Neural cell (in vitro differentiated cells): ENCODE results near the gene PSENEN. TPM values are rescaled to one million over a fixed set of nuclear protein-coding genes. Genes with fewer than 3 reads are reported as not detected.

Experiments used
- H2AFZ ChIP-seq: fragments of 200-600, 300-800 bp; sonication (generic), shearing (Covaris generic); 2 replicates; pipeline ENCODE4 v1.6.0; 2014; ENCODE audit warnings: low read depth, mild to moderate bottlenecking, antibody characterized with exemption, low read length, moderate library complexity
- H3F3A ChIP-seq: fragments of 200-600 bp; shearing (Covaris generic); 2 replicates; pipeline ENCODE4 v1.6.1; 2016; ENCODE audit warnings: mild to moderate bottlenecking, moderate library complexity, mixed read lengths, antibody characterized with exemption, low read length; ENCODE audit not compliant: insufficient read depth, poor library complexity, severe bottlenecking
- H3K27ac ChIP-seq: fragments of 200-600, 300-800 bp; sonication (generic), shearing (Covaris generic); 2 replicates; pipeline ENCODE4 v1.5.1; 2014; ENCODE audit warnings: mild to moderate bottlenecking, low read length, moderate library complexity
- H3K27me3 ChIP-seq: fragments of 300-800, 200-600 bp; sonication (generic), shearing (Covaris generic); 2 replicates; pipeline ENCODE4 v1.6.0; 2014; ENCODE audit warnings: mild to moderate bottlenecking, low read depth, low read length, moderate library complexity; ENCODE audit not compliant: insufficient read depth
- H3K36me3 ChIP-seq: fragments of 300-800, 200-600 bp; sonication (generic), shearing (Covaris generic); 2 replicates; pipeline ENCODE4 v1.5.1; 2014; ENCODE audit warnings: mild to moderate bottlenecking, antibody characterized with exemption, low read length, moderate library complexity; ENCODE audit not compliant: insufficient read depth
- H3K4me2 ChIP-seq: fragments of 300-800, 200-600 bp; sonication (generic), shearing (Covaris generic); 2 replicates; pipeline ENCODE4 v1.6.0; 2014; ENCODE audit warnings: mild to moderate bottlenecking, low read length
- H3K4me3 ChIP-seq: fragments of 300-800, 200-600 bp; sonication (generic), shearing (Covaris generic); 2 replicates; pipeline ENCODE4 v1.5.1; 2014; ENCODE audit warnings: mild to moderate bottlenecking, low read length, moderate library complexity
- H3K79me2 ChIP-seq: fragments of 200-600 bp; shearing (Covaris generic); replicated peaks from 2 replicates; pipeline ENCODE4 v1.6.0; 2014; ENCODE audit warnings: mild to moderate bottlenecking, low read length, moderate library complexity; ENCODE audit not compliant: insufficient read depth
- H3K9ac ChIP-seq: fragments of 300-800, 200-600 bp; sonication (generic), shearing (Covaris generic); 2 replicates; pipeline ENCODE4 v1.6.1; 2016; ENCODE audit warnings: mild to moderate bottlenecking, low read length, mixed read lengths
- H3K9me2 ChIP-seq: fragments of 200-600 bp; shearing (Covaris generic); 2 replicates; pipeline ENCODE4 v1.6.1; 2016; ENCODE audit warnings: mild to moderate bottlenecking, low read length, mixed read lengths; ENCODE audit not compliant: insufficient read depth
- H3K9me3 ChIP-seq: fragments of 200-600, 300-800 bp; sonication (generic), shearing (Covaris generic); 2 replicates; pipeline ENCODE4 v1.6.1; 2016; ENCODE audit warnings: mild to moderate bottlenecking, mixed run types, low read length, moderate library complexity, mixed read lengths
- H4K20me1 ChIP-seq: fragments of 200-600 bp; shearing (Covaris generic); 2 replicates; pipeline ENCODE4 v1.6.1; 2016; ENCODE audit warnings: mild to moderate bottlenecking, mixed run types; ENCODE audit not compliant: insufficient read depth
- EP300 ChIP-seq: fragments of 450-650 bp; conservative IDR thresholded peaks from 2 replicates; pipeline ENCODE4 v1.6.1; 2014; ENCODE audit warnings: antibody characterized with exemption, mild to moderate bottlenecking, moderate library complexity; ENCODE audit not compliant: poor library complexity, severe bottlenecking
- EZH2 ChIP-seq: fragments of 200-600, 300-800 bp; shearing (Covaris generic), sonication (generic); IDR thresholded peaks from 2 replicates; pipeline ENCODE4 v1.6.1; 2014; ENCODE audit warnings: antibody characterized with exemption, low read length, borderline replicate concordance, mild to moderate bottlenecking; ENCODE audit not compliant: insufficient read depth, poor library complexity, severe bottlenecking
- MXI1 ChIP-seq: fragments of 450-650 bp; conservative IDR thresholded peaks from 2 replicates; pipeline ENCODE4 v1.6.1; 2014; ENCODE audit warnings: antibody characterized with exemption, mild to moderate bottlenecking; ENCODE audit not compliant: poor library complexity, severe bottlenecking
- POLR2AphosphoS5 ChIP-seq: IDR thresholded peaks from 2 replicates; pipeline ENCODE4 v1.6.1; 2012
- RAD21 ChIP-seq: fragments of 450-650 bp; conservative IDR thresholded peaks from 2 replicates; pipeline ENCODE4 v1.6.1; 2014; ENCODE audit warnings: antibody characterized with exemption, mild to moderate bottlenecking, moderate library complexity
- SMC3 ChIP-seq: fragments of 450-650 bp; conservative IDR thresholded peaks from 2 replicates; pipeline ENCODE4 v1.6.1; 2014; ENCODE audit warnings: antibody characterized with exemption, mild to moderate bottlenecking, moderate library complexity; ENCODE audit not compliant: poor library complexity
- TAF1 ChIP-seq: IDR thresholded peaks from 2 replicates; pipeline ENCODE4 v1.6.1; 2012; ENCODE audit warnings: low read depth
- polyA plus RNA-seq: library from polyadenylated mRNA; depleted of rRNA; stranded (reverse); fragments of >200 nt; gene quantifications from 2 replicates; pipeline ENCODE4 v1.2.3, GENCODE V29; 2014
- TF ChIP-seq, protein P1 (sequence below): fragments of 450-650 bp; IDR thresholded peaks from 2 replicates; pipeline ENCODE4 v1.5.1; 2014; ENCODE audit warnings: antibody characterized with exemption, mild to moderate bottlenecking, moderate library complexity; ENCODE audit not compliant: poor library complexity, severe bottlenecking
- TF ChIP-seq, protein P2 (sequence below): IDR thresholded peaks from 2 replicates; pipeline ENCODE4 v1.6.1; 2012; ENCODE audit warnings: borderline replicate concordance

The PSENEN gene
- polyA plus RNA-seq, 1 donor from 2014 or later = 46.2 TPM

DNA sequence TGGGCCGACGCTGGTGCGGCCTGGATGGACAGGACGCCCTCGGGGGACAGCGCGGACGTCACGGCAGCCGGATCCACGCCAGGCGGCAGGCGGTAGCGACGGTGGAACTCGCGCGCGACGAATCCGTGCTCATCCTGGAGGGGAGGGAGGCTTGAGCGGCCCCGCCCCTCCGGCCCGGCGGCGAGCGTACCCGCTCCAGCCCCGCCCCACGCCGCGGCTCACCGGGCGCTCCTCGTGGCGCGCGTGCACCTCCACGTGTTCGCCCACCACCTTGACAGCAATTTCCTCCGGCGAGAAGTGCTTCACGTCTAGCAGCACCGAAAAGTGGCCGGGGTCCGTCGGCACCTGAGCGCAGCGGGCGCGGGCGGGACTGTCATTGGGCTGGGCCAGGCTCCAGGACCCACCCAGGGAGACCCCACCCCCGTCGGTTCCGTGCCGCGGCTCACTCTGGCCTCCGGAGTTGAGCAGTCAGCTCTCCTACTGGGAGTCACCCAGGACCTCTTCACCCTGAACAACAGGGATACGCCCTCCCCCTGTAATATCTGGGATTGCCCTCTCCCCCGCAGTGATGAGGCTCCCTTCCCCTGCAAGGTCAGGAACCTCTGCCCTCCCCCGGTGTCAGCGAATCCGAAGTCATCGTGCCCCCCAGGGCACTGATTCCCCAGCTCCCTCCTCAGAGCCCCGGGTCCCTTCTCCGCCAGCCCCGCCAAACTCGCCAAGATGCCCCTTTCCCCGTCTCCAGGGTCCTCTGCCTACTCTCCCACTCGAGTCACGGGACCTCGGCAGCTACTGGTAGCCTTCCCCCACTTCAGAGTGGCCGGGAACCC is 10.3 kb downstream of the PSENEN start:
- Histone ChIP-seq H3K9me2 (no peaks in the 10 kb centered on the region), H3K9ac (no peak overlapping the region), H4K20me1 (no peaks in the 10 kb centered on the region), H3K27me3 (no peaks in the 10 kb centered on the region), H3K27ac (no peak overlapping the region), H2AFZ (no peak overlapping the region), H3K4me3 (no peak overlapping the region), H3K36me3 (peaks cover 8% of the 10 kb centered on the region), H3F3A (no peaks in the 10 kb centered on the region), H3K9me3 (no peaks in the 10 kb centered on the region), H3K4me2 (no peak overlapping the region), H3K79me2 (peaks cover 15% of the 10 kb centered on the region)
- TF ChIP-seq SMC3 (no peak), POLR2AphosphoS5 (no peak), MXI1 (no peak), RAD21 (no peak), EZH2 (no peak), EP300 (no peak), TAF1 (no peak)
- TF ChIP-seq, protein P1, sequence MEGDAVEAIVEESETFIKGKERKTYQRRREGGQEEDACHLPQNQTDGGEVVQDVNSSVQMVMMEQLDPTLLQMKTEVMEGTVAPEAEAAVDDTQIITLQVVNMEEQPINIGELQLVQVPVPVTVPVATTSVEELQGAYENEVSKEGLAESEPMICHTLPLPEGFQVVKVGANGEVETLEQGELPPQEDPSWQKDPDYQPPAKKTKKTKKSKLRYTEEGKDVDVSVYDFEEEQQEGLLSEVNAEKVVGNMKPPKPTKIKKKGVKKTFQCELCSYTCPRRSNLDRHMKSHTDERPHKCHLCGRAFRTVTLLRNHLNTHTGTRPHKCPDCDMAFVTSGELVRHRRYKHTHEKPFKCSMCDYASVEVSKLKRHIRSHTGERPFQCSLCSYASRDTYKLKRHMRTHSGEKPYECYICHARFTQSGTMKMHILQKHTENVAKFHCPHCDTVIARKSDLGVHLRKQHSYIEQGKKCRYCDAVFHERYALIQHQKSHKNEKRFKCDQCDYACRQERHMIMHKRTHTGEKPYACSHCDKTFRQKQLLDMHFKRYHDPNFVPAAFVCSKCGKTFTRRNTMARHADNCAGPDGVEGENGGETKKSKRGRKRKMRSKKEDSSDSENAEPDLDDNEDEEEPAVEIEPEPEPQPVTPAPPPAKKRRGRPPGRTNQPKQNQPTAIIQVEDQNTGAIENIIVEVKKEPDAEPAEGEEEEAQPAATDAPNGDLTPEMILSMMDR = no peak
- TF ChIP-seq, protein P2, sequence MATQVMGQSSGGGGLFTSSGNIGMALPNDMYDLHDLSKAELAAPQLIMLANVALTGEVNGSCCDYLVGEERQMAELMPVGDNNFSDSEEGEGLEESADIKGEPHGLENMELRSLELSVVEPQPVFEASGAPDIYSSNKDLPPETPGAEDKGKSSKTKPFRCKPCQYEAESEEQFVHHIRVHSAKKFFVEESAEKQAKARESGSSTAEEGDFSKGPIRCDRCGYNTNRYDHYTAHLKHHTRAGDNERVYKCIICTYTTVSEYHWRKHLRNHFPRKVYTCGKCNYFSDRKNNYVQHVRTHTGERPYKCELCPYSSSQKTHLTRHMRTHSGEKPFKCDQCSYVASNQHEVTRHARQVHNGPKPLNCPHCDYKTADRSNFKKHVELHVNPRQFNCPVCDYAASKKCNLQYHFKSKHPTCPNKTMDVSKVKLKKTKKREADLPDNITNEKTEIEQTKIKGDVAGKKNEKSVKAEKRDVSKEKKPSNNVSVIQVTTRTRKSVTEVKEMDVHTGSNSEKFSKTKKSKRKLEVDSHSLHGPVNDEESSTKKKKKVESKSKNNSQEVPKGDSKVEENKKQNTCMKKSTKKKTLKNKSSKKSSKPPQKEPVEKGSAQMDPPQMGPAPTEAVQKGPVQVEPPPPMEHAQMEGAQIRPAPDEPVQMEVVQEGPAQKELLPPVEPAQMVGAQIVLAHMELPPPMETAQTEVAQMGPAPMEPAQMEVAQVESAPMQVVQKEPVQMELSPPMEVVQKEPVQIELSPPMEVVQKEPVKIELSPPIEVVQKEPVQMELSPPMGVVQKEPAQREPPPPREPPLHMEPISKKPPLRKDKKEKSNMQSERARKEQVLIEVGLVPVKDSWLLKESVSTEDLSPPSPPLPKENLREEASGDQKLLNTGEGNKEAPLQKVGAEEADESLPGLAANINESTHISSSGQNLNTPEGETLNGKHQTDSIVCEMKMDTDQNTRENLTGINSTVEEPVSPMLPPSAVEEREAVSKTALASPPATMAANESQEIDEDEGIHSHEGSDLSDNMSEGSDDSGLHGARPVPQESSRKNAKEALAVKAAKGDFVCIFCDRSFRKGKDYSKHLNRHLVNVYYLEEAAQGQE = no peak

DNA sequence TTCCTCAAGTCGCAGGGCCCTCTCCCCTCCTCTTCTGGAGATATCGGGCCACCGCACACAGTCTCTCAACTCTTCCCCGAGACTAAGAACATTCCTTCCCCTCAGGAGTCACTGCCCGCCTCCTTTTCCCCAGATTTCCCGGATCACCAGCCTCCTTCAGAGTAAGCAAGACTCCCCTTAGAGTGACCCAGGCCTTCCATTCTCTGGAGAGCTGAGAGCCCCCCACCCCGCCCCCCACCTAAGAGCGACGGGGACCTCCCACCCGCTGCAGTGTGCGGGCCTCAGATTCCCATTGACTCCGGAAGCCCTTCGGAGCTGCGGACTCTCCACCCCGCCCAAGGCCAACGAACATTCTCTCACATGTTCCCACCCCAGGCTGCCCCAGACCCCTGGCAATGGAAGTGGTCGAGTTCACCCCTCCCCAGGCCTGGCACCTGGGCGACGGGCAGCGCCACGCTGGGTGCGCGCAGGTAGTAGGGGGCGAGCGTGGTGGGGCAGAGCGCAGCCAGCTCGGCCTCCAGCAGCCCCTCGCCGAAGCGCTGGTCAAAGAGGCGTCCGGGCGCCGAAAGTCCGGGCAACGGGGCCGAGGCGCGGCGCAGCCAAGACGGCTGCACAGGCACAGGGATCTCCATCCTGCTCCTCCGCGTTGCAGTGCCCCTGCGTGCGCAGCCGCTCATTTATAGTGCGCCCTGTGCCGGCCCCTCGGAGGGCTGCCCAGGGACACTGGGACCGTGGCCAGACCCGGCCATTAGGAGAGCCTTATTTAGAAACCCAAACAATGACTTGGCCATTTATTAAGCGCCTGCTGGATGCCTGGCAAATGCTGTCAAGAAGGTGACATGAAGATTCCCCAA is 11.2 kb downstream of the PSENEN start, which contains the start of gene HSPB6:
HSPB6 (minus strand) TSS at position 653 of the 854 bp plus-strand sequence; CDS start at position 632, 21 bp downstream.
- Histone ChIP-seq H3K79me2 (peaks cover 15% of the 10 kb centered on the region), H3K9me2 (no peaks in the 10 kb centered on the region), H2AFZ (no peak within 1 kb of the TSS), H3F3A (no peaks in the 10 kb centered on the region), H3K9me3 (no peaks in the 10 kb centered on the region), H3K27ac (peak within 1 kb of the TSS; percentile 28), H3K27me3 (no peaks in the 10 kb centered on the region), H4K20me1 (no peaks in the 10 kb centered on the region), H3K36me3 (peaks cover 8% of the 10 kb centered on the region), H3K4me2 (no peak within 1 kb of the TSS), H3K4me3 (peak within 1 kb of the TSS; percentile 91), H3K9ac (peak within 1 kb of the TSS; percentile 50)
- TF ChIP-seq RAD21 = no peak
- no peak for TF ChIP-seq EP300
- no peak for TF ChIP-seq TAF1
- TF ChIP-seq, protein P1 = no peak
